BE2C (cell line): ENCODE measurements around the gene FALEC.

Experiments
- DNase-seq: peaks from one replicate; pipeline ENCODE4 v3.0.0-alpha.2; 2020
- H3K27me3 ChIP-seq: fragments of 250-450 bp; sonication (Bioruptor Pico); 2 replicates; pipeline ENCODE4 v1.5.1; 2020; ENCODE audit warnings: mild to moderate bottlenecking
- H3K36me3 ChIP-seq: fragments of 250-450 bp; sonication (Bioruptor Pico); 2 replicates; pipeline ENCODE4 v1.5.1; 2020; ENCODE audit warnings: mild to moderate bottlenecking
- H3K4me1 ChIP-seq: fragments of 250-450 bp; sonication (Bioruptor Pico); 2 replicates; pipeline ENCODE4 v1.5.1; 2020
- H3K4me3 ChIP-seq: 2 replicates; pipeline ENCODE4 v1.5.1; 2011; ENCODE audit warnings: low read depth, low read length
- H3K9me3 ChIP-seq: fragments of 250-450 bp; sonication (Bioruptor Pico); 2 replicates; pipeline ENCODE4 v1.5.1; 2020
- CTCF ChIP-seq: IDR thresholded peaks from 2 replicates; pipeline ENCODE4 v1.5.1; 2012; ENCODE audit warnings: mild to moderate bottlenecking, low read depth, low read length

FALEC gene

GRCh38 chr1:150557813-150558212 lies 42.3 kb downstream of the FALEC start:
- Histone ChIP-seq H3K36me3 (no peaks in the 10 kb centered on the region), H3K27me3 (no peaks in the 10 kb centered on the region), H3K4me3 (no peak overlapping the region), H3K4me1 (peaks cover 6% of the 10 kb centered on the region), H3K9me3 (no peaks in the 10 kb centered on the region)
- TF ChIP-seq CTCF, result no peak
- no peak for DNase-seq

DNA sequence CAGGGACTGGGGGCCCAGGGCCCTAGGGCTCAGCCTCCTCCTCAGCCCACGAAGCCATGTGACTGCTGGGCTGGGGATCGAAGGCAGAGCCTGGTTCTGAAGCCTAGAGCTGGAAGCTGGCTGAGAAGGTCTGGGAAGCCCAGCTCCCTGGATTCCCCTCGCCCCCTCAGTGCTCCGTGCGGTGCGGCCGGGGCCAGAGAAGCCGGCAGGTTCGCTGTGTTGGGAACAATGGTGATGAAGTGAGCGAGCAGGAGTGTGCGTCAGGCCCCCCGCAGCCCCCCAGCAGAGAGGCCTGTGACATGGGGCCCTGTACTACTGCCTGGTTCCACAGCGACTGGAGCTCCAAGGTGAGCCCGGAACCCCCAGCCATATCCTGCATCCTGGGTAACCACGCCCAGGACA lies 42.8 kb downstream of the FALEC start:
- TF ChIP-seq CTCF, result no peak
- H3K9me3 ChIP-seq, result no peaks in the 10 kb centered on the region
- no peaks in the 10 kb centered on the region for H3K36me3 ChIP-seq
- H3K4me1 ChIP-seq, result peaks cover 11% of the 10 kb centered on the region
- H3K27me3 ChIP-seq, result no peaks in the 10 kb centered on the region
- H3K4me3 ChIP-seq, result no peak overlapping the region
- no peak for DNase-seq

- DNase-seq, result no peak
- TF ChIP-seq CTCF, result no peak
- Histone ChIP-seq H3K27me3 (no peaks in the 10 kb centered on the region), H3K4me1 (peaks cover 18% of the 10 kb centered on the region), H3K9me3 (no peaks in the 10 kb centered on the region), H3K36me3 (no peaks in the 10 kb centered on the region), H3K4me3 (no peak overlapping the region)
Measured at GRCh38 chr1:150558761-150559655, 43.5 kb downstream of the FALEC start.

- TF ChIP-seq CTCF, result no peak
- Histone ChIP-seq H3K27me3 (no peaks in the 10 kb centered on the region), H3K36me3 (no peaks in the 10 kb centered on the region), H3K4me1 (peaks cover 19% of the 10 kb centered on the region), H3K4me3 (no peak overlapping the region), H3K9me3 (no peaks in the 10 kb centered on the region)
- DNase-seq, result no peak
Measured at GRCh38 chr1:150559656-150560010, 44.1 kb downstream of the FALEC start.

- Histone ChIP-seq H3K36me3 (no peaks in the 10 kb centered on the region), H3K27me3 (no peaks in the 10 kb centered on the region), H3K4me3 (no peak overlapping the region), H3K4me1 (peaks cover 19% of the 10 kb centered on the region), H3K9me3 (no peaks in the 10 kb centered on the region)
- peak; percentile 97 for TF ChIP-seq CTCF
- peak; percentile 81 for DNase-seq
Measured at GRCh38 chr1:150560011-150560438, 44.5 kb downstream of the FALEC start.

DNA sequence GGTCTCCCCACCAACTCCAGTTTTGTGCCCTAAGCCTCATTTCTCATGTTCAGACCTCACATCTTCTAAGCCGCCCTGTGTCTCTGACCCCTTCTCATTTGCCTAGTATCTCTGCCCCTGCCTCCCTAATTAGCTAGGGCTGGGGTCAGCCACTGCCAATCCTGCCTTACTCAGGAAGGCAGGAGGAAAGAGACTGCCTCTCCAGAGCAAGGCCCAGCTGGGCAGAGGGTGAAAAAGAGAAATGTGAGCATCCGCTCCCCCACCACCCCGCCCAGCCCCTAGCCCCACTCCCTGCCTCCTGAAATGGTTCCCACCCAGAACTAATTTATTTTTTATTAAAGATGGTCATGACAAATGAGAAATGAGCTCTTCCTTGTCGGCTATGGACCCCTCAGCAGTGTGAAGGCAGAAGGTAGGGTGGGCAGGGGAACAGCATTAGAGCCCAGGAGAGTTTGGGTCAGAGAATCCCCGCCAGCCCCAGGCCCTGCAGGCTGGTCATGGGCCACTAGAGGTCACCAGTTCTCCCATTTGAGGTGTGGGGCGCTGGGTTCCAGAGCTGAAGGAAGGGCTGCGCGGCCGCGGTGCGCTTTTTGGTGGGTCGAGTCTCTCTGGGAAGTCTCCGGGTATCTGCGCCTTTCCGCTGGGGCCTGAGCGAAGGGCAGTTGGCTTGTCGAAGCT lies 45.2 kb downstream of the FALEC start:
- no peaks in the 10 kb centered on the region for H3K27me3 ChIP-seq
- H3K4me3 ChIP-seq, result peak overlapping the region; percentile 76
- peak; percentile 87 for TF ChIP-seq CTCF
- peak; percentile 93 for DNase-seq
- H3K36me3 ChIP-seq, result no peaks in the 10 kb centered on the region
- peaks cover 19% of the 10 kb centered on the region for H3K4me1 ChIP-seq
- no peaks in the 10 kb centered on the region for H3K9me3 ChIP-seq
